ENCODE results near the gene RPS6KA1. TPM values are rescaled to one million over a fixed set of nuclear protein-coding genes. Genes with fewer than 3 reads are reported as not detected.

RPS6KA1 gene
- total and polyA plus RNA-seq, 2 of the 4 experiments (the other 2 are of a cell fraction): 3.6 to 6.3 TPM

GRCh38 chr1:26483980-26484379 lies 45.6 kb upstream of the RPS6KA1 start:
- ChIA-PET POLR2A (ENCODE audit: unreplicated experiment) (no interaction called here), CTCF (no interaction called here)
- H3K4me2 ChIP-seq (ENCODE audit: low read depth, low read length): no peak overlapping the region
- H2AFZ ChIP-seq (replicated peaks; ENCODE audit: low read length, poor library complexity): no peak overlapping the region
- peak overlapping the region; percentile 78; the same call in 1 of the 3 replicates for H2BK15ac ChIP-seq (ENCODE audit: low read depth, low read length)
- peak overlapping the region; percentile 58; the same call in 1 of the 2 replicates for H3K4ac ChIP-seq (ENCODE audit: low read depth, low read length)
- intact Hi-C loops (cut with micrococcal nuclease) (no loop called here), dilution Hi-C loops (cut with HindIII; ENCODE audit: low sequenced_read_pairs, unreplicated experiment) (no loop called here), in situ Hi-C loops (cut with MboI; ENCODE audit: low sequenced_read_pairs) (no loop called here)
- H3K18ac ChIP-seq (ENCODE audit: low read depth, low read length): no peak overlapping the region
- peak overlapping the region; percentile 84; the same call in 1 of the 2 replicates for H2AK5ac ChIP-seq (ENCODE audit: low read depth, low read length)
- H3K27me3 ChIP-seq (ENCODE audit: control insufficient read depth, insufficient read depth, low read length): no peaks in the 10 kb centered on the region
- H3K79me1 ChIP-seq (ENCODE audit: low read depth in 1 of 2, low read length in 2 of 2): no peaks in the 10 kb centered on the region; a peak in 1 of 4 replicates
- no CpG with 5 or more reads among the region's 2 CpGs for WGBS, 2 experiments (ENCODE audit: extremely low coverage in 2 of 2, insufficient read length in 1 of 2)
- no peak overlapping the region for H3K4me3 ChIP-seq (ENCODE audit: insufficient read depth, low read depth, low read length)
- peak overlapping the region; percentile 74; the same call in 1 of the 2 replicates for H2BK120ac ChIP-seq (ENCODE audit: low read depth, low read length)
- BruUV-seq (replicated peaks): no TSS peak
- H3K56ac ChIP-seq (ENCODE audit: extremely low read depth, insufficient read depth, low read length): no peak overlapping the region; the same call in 1 of the 2 replicates
- H3K9me1 ChIP-seq (ENCODE audit: insufficient read depth, low read length): 0 out of 2 replicates have a peak, but pooled peaks cover 4% of the 10 kb centered on the region
- no peaks in the 10 kb centered on the region for H3K36me3 ChIP-seq (ENCODE audit: control insufficient read depth, insufficient read depth, low read length)
- H3K23ac ChIP-seq (ENCODE audit: low read depth, low read length): peak overlapping the region; percentile 80; the same call in 1 of the 2 replicates
- ATAC-seq (ENCODE audit: low read depth): peak; percentile 25
- DNase-seq: peak; percentile 54
- no peak overlapping the region for H2AK9ac ChIP-seq (replicated peaks; ENCODE audit: low read depth, low read length, poor library complexity)
- no peaks in the 10 kb centered on the region for H3K9me3 ChIP-seq (ENCODE audit: control insufficient read depth, insufficient read depth, low read length)
- H4K20me1 ChIP-seq (ENCODE audit: insufficient read depth, low read length): no peaks in the 10 kb centered on the region
- no peak overlapping the region; the same call in 1 of the 2 replicates for H4K5ac ChIP-seq (ENCODE audit: low read depth, low read length)
- peak overlapping the region; percentile 89; the same call in 1 of the 2 replicates for H2BK20ac ChIP-seq (ENCODE audit: low read depth, low read length)
- H3K9ac ChIP-seq (ENCODE audit: low read depth, low read length): no peak overlapping the region
- TF ChIP-seq RCOR1 (IDR thresholded peaks at IDR 0.05; ENCODE audit: insufficient replicate concordance, low read length) (no peak), POLR2A (IDR thresholded peaks at IDR 0.05; ENCODE audit: low read depth, low read length) (no peak), CEBPB (IDR thresholded peaks at IDR 0.05; ENCODE audit: low read depth, low read length) (no peak), ELK1 (IDR thresholded peaks at IDR 0.05; ENCODE audit: borderline replicate concordance, low read depth, low read length) (no peak), RAD21 (IDR thresholded peaks at IDR 0.05; ENCODE audit: low read length) (no peak), NFE2L2 (IDR thresholded peaks at IDR 0.05; ENCODE audit: low read depth, low read length) (peak; percentile 46; the same call in 1 of the 2 replicates)
- peak overlapping the region; percentile 76 for H3K14ac ChIP-seq (replicated peaks; ENCODE audit: low read depth, low read length)
- H4K8ac ChIP-seq (ENCODE audit: low read depth in 2 of 2, low read length in 2 of 2): peak overlapping the region in 1 of 2 experiments; percentile 64; a peak in 2 of 4 replicates
- 0 out of 2 replicates have a peak overlapping the region, but pooled peaks have one; percentile 16 for H4K91ac ChIP-seq (ENCODE audit: insufficient read depth, low read depth, low read length)
- no peak overlapping the region for H3K27ac ChIP-seq (ENCODE audit: insufficient read depth, low read length)
- H3K4me1 ChIP-seq (ENCODE audit: control insufficient read depth, insufficient read depth, low read length): peaks cover 2% of the 10 kb centered on the region; the same call in 1 of the 2 replicates
- no peak overlapping the region for H2BK5ac ChIP-seq (ENCODE audit: low read depth, low read length, poor library complexity, severe bottlenecking)
